Measurements from ENCODE around the gene ARL10. TPM values are rescaled to one million over a fixed set of nuclear protein-coding genes. Genes with fewer than 3 reads are reported as not detected.

ARL10 gene
- total RNA-seq, 1 donor from 2014 or later = 4.2 TPM

- peak; percentile 99 for DNase-seq (ENCODE audit: low read depth)
- Histone ChIP-seq H3K27me3 (ENCODE audit: control insufficient read depth, insufficient read depth, low read length) (no peaks in the 10 kb centered on the region), H3K36me3 (ENCODE audit: control insufficient read depth, insufficient read depth, low read length) (no peaks in the 10 kb centered on the region), H3K4me3 (ENCODE audit: low read depth, low read length) (no peak overlapping the region)
- no peak for TF ChIP-seq CTCF (IDR thresholded peaks at IDR 0.05; ENCODE audit: insufficient read depth, low read length, severe bottlenecking)
- no peak for FAIRE-seq
Observed at GRCh38 chr5:176418251-176418650, 53.0 kb downstream of the ARL10 start.

GRCh38 chr5:176420086-176420485 lies 54.8 kb downstream of the ARL10 start:
- Histone ChIP-seq H3K27me3 (ENCODE audit: control insufficient read depth, insufficient read depth, low read length) (no peaks in the 10 kb centered on the region), H3K4me3 (ENCODE audit: low read depth, low read length) (no peak overlapping the region), H3K36me3 (ENCODE audit: control insufficient read depth, insufficient read depth, low read length) (no peaks in the 10 kb centered on the region)
- FAIRE-seq (no peak), DNase-seq (ENCODE audit: low read depth) (no peak)
- TF ChIP-seq CTCF (IDR thresholded peaks at IDR 0.05; ENCODE audit: insufficient read depth, low read length, severe bottlenecking) = no peak

GRCh38 chr5:176420972-176421544 lies 55.8 kb downstream of the ARL10 start:
- H3K36me3 ChIP-seq (ENCODE audit: control insufficient read depth, insufficient read depth, low read length) = no peaks in the 10 kb centered on the region
- FAIRE-seq (no peak), DNase-seq (ENCODE audit: low read depth) (no peak)
- no peaks in the 10 kb centered on the region for H3K27me3 ChIP-seq (ENCODE audit: control insufficient read depth, insufficient read depth, low read length)
- no peak overlapping the region for H3K4me3 ChIP-seq (ENCODE audit: low read depth, low read length)
- no peak for TF ChIP-seq CTCF (IDR thresholded peaks at IDR 0.05; ENCODE audit: insufficient read depth, low read length, severe bottlenecking)

- DNase-seq (ENCODE audit: low read depth) = no peak
- TF ChIP-seq CTCF (IDR thresholded peaks at IDR 0.05; ENCODE audit: insufficient read depth, low read length, severe bottlenecking) = no peak
- no peak for FAIRE-seq
- Histone ChIP-seq H3K27me3 (ENCODE audit: control insufficient read depth, insufficient read depth, low read length) (no peaks in the 10 kb centered on the region), H3K4me3 (ENCODE audit: low read depth, low read length) (no peak overlapping the region), H3K36me3 (ENCODE audit: control insufficient read depth, insufficient read depth, low read length) (no peaks in the 10 kb centered on the region)
Observed at GRCh38 chr5:176424181-176424580, 58.9 kb downstream of the ARL10 start.

GRCh38 chr5:176425138-176425537 lies 59.9 kb downstream of the ARL10 start:
- Histone ChIP-seq H3K27me3 (ENCODE audit: control insufficient read depth, insufficient read depth, low read length) (no peaks in the 10 kb centered on the region), H3K36me3 (ENCODE audit: control insufficient read depth, insufficient read depth, low read length) (no peaks in the 10 kb centered on the region), H3K4me3 (ENCODE audit: low read depth, low read length) (no peak overlapping the region)
- FAIRE-seq = no peak
- no peak for DNase-seq (ENCODE audit: low read depth)
- no peak for TF ChIP-seq CTCF (IDR thresholded peaks at IDR 0.05; ENCODE audit: insufficient read depth, low read length, severe bottlenecking)

GRCh38 chr5:176425791-176426190 lies 60.5 kb downstream of the ARL10 start:
- Histone ChIP-seq H3K4me3 (ENCODE audit: low read depth, low read length) (no peak overlapping the region), H3K27me3 (ENCODE audit: control insufficient read depth, insufficient read depth, low read length) (no peaks in the 10 kb centered on the region), H3K36me3 (ENCODE audit: control insufficient read depth, insufficient read depth, low read length) (no peaks in the 10 kb centered on the region)
- no peak for FAIRE-seq
- DNase-seq (ENCODE audit: low read depth) = no peak
- no peak for TF ChIP-seq CTCF (IDR thresholded peaks at IDR 0.05; ENCODE audit: insufficient read depth, low read length, severe bottlenecking)

All from bronchial epithelial cell (primary cell).